Measurements from ENCODE around the gene NUP43.
"Not testable (repeated sequence)": the region's sequence is repeated elsewhere in the genome, so short reads cannot be mapped to it uniquely, and the experiment has no call there.

NUP43 gene

GRCh38 chr6:149745252-149745651 lies 1.1 kb downstream of the NUP43 start:
- DNase-seq: not testable (repeated sequence)

- no peak for DNase-seq
These were observed 11.4 kb downstream of the NUP43 start for GRCh38 chr6:149734915-149735314.

GRCh38 chr6:149733089-149733720 lies 13.1 kb downstream of the NUP43 start:
- DNase-seq: no peak

- no peak for DNase-seq
These were observed 16.5 kb downstream of the NUP43 start for GRCh38 chr6:149729824-149730223.

- DNase-seq: no peak
These were observed 17.7 kb downstream of the NUP43 start for GRCh38 chr6:149728499-149729234.

- DNase-seq: no peak
These were observed 18.4 kb downstream of the NUP43 start for GRCh38 chr6:149727793-149728498.

GRCh38 chr6:149725785-149726184 lies 20.5 kb downstream of the NUP43 start:
- no peak for DNase-seq

- peak; percentile 11 for DNase-seq
These were observed 22.4 kb downstream of the NUP43 start for GRCh38 chr6:149723771-149724417.

- DNase-seq: no peak
These were observed 23.1 kb downstream of the NUP43 start for GRCh38 chr6:149723262-149723661.

GRCh38 chr6:149719531-149719930 lies 26.8 kb downstream of the NUP43 start:
- no peak for DNase-seq

GRCh38 chr6:149717588-149718458 lies 28.5 kb downstream of the NUP43 start, which contains the start of gene LATS1:
Gene LATS1, minus strand, starts transcription at chr6:149718101. Its CDS starts 15,975 bp downstream, at chr6:149702126.
- DNase-seq: peak; percentile 62

- DNase-seq: no peak
These were observed 29.1 kb downstream of the NUP43 start for GRCh38 chr6:149717255-149717587.

- DNase-seq: no peak
These were observed 30.0 kb downstream of the NUP43 start for GRCh38 chr6:149716181-149716963.

GRCh38 chr6:149714442-149714841 lies 31.9 kb downstream of the NUP43 start:
- no peak for DNase-seq

- DNase-seq: no peak
These were observed 34.6 kb downstream of the NUP43 start for GRCh38 chr6:149711711-149712110.

GRCh38 chr6:149701714-149702113 lies 44.6 kb downstream of the NUP43 start:
- no peak for DNase-seq

- no peak for DNase-seq
These were observed 47.2 kb downstream of the NUP43 start for GRCh38 chr6:149699150-149699549.

GRCh38 chr6:149698175-149698574 lies 48.2 kb downstream of the NUP43 start:
- DNase-seq: no peak

GRCh38 chr6:149696901-149697300 lies 49.4 kb downstream of the NUP43 start:
- DNase-seq: no peak

- no peak for DNase-seq
These were observed 51.4 kb downstream of the NUP43 start for GRCh38 chr6:149694921-149695320.

GRCh38 chr6:149691201-149691600 lies 55.1 kb downstream of the NUP43 start:
- DNase-seq: no peak

- no peak for DNase-seq
These were observed 60.1 kb downstream of the NUP43 start for GRCh38 chr6:149686230-149686629.
